Loucy (cell line): ENCODE measurements around the gene IL16.

Source experiments
- H2AFZ ChIP-seq: fragments of 200-600 bp; sonication (generic); 2 replicates; pipeline ENCODE4 v1.6.0; 2016; ENCODE audit warnings: antibody characterized with exemption, mild to moderate bottlenecking, low read length, moderate library complexity
- H3F3A ChIP-seq: fragments of 200-600 bp; 2 replicates; pipeline ENCODE4 v1.6.0; 2016; ENCODE audit warnings: antibody characterized with exemption, low read depth, mild to moderate bottlenecking
- H3K27me3 ChIP-seq: fragments of 200-600 bp; sonication (generic); 2 replicates; pipeline ENCODE4 v1.6.1; 2014; ENCODE audit warnings: low read length, mild to moderate bottlenecking; ENCODE audit not compliant: insufficient read depth, poor library complexity, severe bottlenecking
- H3K36me3 ChIP-seq: fragments of 200-600 bp; sonication (generic); 2 replicates; pipeline ENCODE4 v1.6.1; 2016; ENCODE audit warnings: low read length; ENCODE audit not compliant: insufficient read depth
- H3K4me1 ChIP-seq: fragments of 200-600 bp; sonication (generic); 2 replicates; pipeline ENCODE4 v1.5.1; 2014; ENCODE audit warnings: low read length, mild to moderate bottlenecking; ENCODE audit not compliant: insufficient read depth, poor library complexity, severe bottlenecking
- H3K4me2 ChIP-seq: fragments of 200-600 bp; sonication (generic); 2 replicates; pipeline ENCODE4 v1.6.0; 2014; ENCODE audit warnings: antibody characterized with exemption, low read length, low read depth, mild to moderate bottlenecking; ENCODE audit not compliant: poor library complexity, severe bottlenecking
- H3K4me3 ChIP-seq: fragments of 200-600 bp; sonication (generic); 2 replicates; pipeline ENCODE4 v1.5.1; 2014; ENCODE audit warnings: low read length, mild to moderate bottlenecking, mixed read lengths; ENCODE audit not compliant: poor library complexity, severe bottlenecking
- H3K79me2 ChIP-seq: fragments of 200-600 bp; sonication (generic); 2 replicates; pipeline ENCODE4 v1.6.1; 2014; ENCODE audit warnings: low read length; ENCODE audit not compliant: insufficient read depth
- H3K9ac ChIP-seq: fragments of 200-600 bp; sonication (generic); 2 replicates; pipeline ENCODE4 v1.6.0; 2014; ENCODE audit warnings: mild to moderate bottlenecking, low read depth, low read length, moderate library complexity; ENCODE audit not compliant: poor library complexity, severe bottlenecking
- H3K9me2 ChIP-seq: fragments of 200-600 bp; sonication (generic); replicated peaks from 2 replicates; pipeline ENCODE4 v1.6.1; 2016; ENCODE audit warnings: low read depth, low read length, mixed read lengths
- H3K9me3 ChIP-seq: fragments of 200-600 bp; sonication (generic); 2 replicates; pipeline ENCODE4 v1.6.1; 2014; ENCODE audit warnings: mild to moderate bottlenecking, antibody characterized with exemption, low read length, low read depth; ENCODE audit not compliant: insufficient read depth
- H4K20me1 ChIP-seq: fragments of 200-600 bp; sonication (generic); 2 replicates; pipeline ENCODE4 v1.6.0; 2014; ENCODE audit warnings: antibody characterized with exemption, low read length, mild to moderate bottlenecking; ENCODE audit not compliant: insufficient read depth, poor library complexity, severe bottlenecking
- CTCF ChIP-seq: fragments of 200-600 bp; sonication (generic); conservative IDR thresholded peaks from 2 replicates; pipeline ENCODE4 v1.5.1; 2014; ENCODE audit warnings: mild to moderate bottlenecking, antibody characterized with exemption, low read length
- EZH2phosphoT487 ChIP-seq: fragments of 200-600 bp; IDR thresholded peaks from 2 replicates; pipeline ENCODE4 v1.6.1; 2018; ENCODE audit warnings: antibody characterized with exemption, mild to moderate bottlenecking, moderate library complexity, borderline replicate concordance

IL16 gene

GRCh38 chr15:81323944-81324881 lies 127.5 kb downstream of the IL16 start, which contains the start of gene STARD5:
TSS of gene STARD5 (minus strand) at chr15:81324141. CDS start at chr15:81324099, 42 bp downstream.
- peak within 1 kb of the TSS; percentile 78 for H3K9ac ChIP-seq
- peaks cover 11% of the 10 kb centered on the region for H3K4me1 ChIP-seq
- H3K9me3 ChIP-seq = no peaks in the 10 kb centered on the region
- peak within 1 kb of the TSS; percentile 89 for H3K4me2 ChIP-seq
- peaks cover 5% of the 10 kb centered on the region; the same call in 1 of the 2 replicates for H3K79me2 ChIP-seq
- peak within 1 kb of the TSS; percentile 97 for H2AFZ ChIP-seq
- no peaks in the 10 kb centered on the region for H3K9me2 ChIP-seq
- TF ChIP-seq CTCF (no peak), EZH2phosphoT487 (no peak)
- no peaks in the 10 kb centered on the region for H3K36me3 ChIP-seq
- no peaks in the 10 kb centered on the region for H4K20me1 ChIP-seq
- H3F3A ChIP-seq = no peaks in the 10 kb centered on the region
- peak within 1 kb of the TSS; percentile 88 for H3K4me3 ChIP-seq
- no peaks in the 10 kb centered on the region for H3K27me3 ChIP-seq

GRCh38 chr15:81326466-81327212 lies 130.0 kb downstream of the IL16 start:
- no peak overlapping the region for H2AFZ ChIP-seq
- no peaks in the 10 kb centered on the region for H3K9me2 ChIP-seq
- H3K4me3 ChIP-seq = no peak overlapping the region
- no peak overlapping the region for H3K9ac ChIP-seq
- H3K4me2 ChIP-seq = no peak overlapping the region
- TF ChIP-seq EZH2phosphoT487 (no peak), CTCF (no peak)
- no peaks in the 10 kb centered on the region for H3K9me3 ChIP-seq
- H3K36me3 ChIP-seq = no peaks in the 10 kb centered on the region
- no peaks in the 10 kb centered on the region for H3K27me3 ChIP-seq
- peaks cover 5% of the 10 kb centered on the region; the same call in 1 of the 2 replicates for H3K79me2 ChIP-seq
- no peaks in the 10 kb centered on the region for H4K20me1 ChIP-seq
- peaks cover 11% of the 10 kb centered on the region for H3K4me1 ChIP-seq
- H3F3A ChIP-seq = no peaks in the 10 kb centered on the region

- H3K27me3 ChIP-seq = no peaks in the 10 kb centered on the region
- H2AFZ ChIP-seq = no peak overlapping the region
- no peaks in the 10 kb centered on the region for H3K9me2 ChIP-seq
- H3K4me1 ChIP-seq = peaks cover 11% of the 10 kb centered on the region
- no peak overlapping the region for H3K9ac ChIP-seq
- H3K4me3 ChIP-seq = no peak overlapping the region
- H3K9me3 ChIP-seq = no peaks in the 10 kb centered on the region
- H3K79me2 ChIP-seq = peaks cover 5% of the 10 kb centered on the region; the same call in 1 of the 2 replicates
- no peak for TF ChIP-seq CTCF
- no peak for TF ChIP-seq EZH2phosphoT487
- no peaks in the 10 kb centered on the region for H4K20me1 ChIP-seq
- H3K4me2 ChIP-seq = no peak overlapping the region
- no peaks in the 10 kb centered on the region for H3F3A ChIP-seq
- H3K36me3 ChIP-seq = no peaks in the 10 kb centered on the region
Observed at GRCh38 chr15:81327516-81327915, 130.8 kb downstream of the IL16 start.
